IPS-18a (cell line): ENCODE results near the gene EBF4.
"Not testable (repeated sequence)": the region's sequence is repeated elsewhere in the genome, so short reads cannot be mapped to it uniquely, and the experiment has no call there.

ENCODE experiments used
- H3K27ac ChIP-seq: one replicate; pipeline ENCODE4 v1.5.1; 2013; ENCODE audit warnings: low read length
- H3K27me3 ChIP-seq: one replicate; pipeline ENCODE4 v1.6.1; 2013; ENCODE audit warnings: mild to moderate bottlenecking, low read length; ENCODE audit not compliant: control insufficient read depth, insufficient read depth
- H3K36me3 ChIP-seq: one replicate; pipeline ENCODE4 v1.6.1; 2013; ENCODE audit warnings: low read depth, low read length; ENCODE audit not compliant: control insufficient read depth
- H3K4me1 ChIP-seq: one replicate; pipeline ENCODE4 v1.6.1; 2013; ENCODE audit warnings: low read depth, low read length; ENCODE audit not compliant: control insufficient read depth
- H3K4me3 ChIP-seq: one replicate; pipeline ENCODE4 v1.5.1; 2013; ENCODE audit warnings: low read length
- H3K9ac ChIP-seq: one replicate; pipeline ENCODE4 v1.6.1; 2013; ENCODE audit warnings: mild to moderate bottlenecking, low read length, moderate library complexity
- H3K9me3 ChIP-seq: one replicate; pipeline ENCODE4 v1.6.1; 2013; ENCODE audit warnings: low read depth, low read length; ENCODE audit not compliant: control insufficient read depth

The EBF4 gene

GRCh38 chr20:2657241-2657640, 35.3 kb upstream of the EBF4 start:
- no peak overlapping the region for H3K27ac ChIP-seq
- no peak overlapping the region for H3K4me3 ChIP-seq
- no peak overlapping the region for H3K9ac ChIP-seq
- H3K36me3 ChIP-seq: peaks cover 86% of the 10 kb centered on the region
- H3K4me1 ChIP-seq: peaks cover 7% of the 10 kb centered on the region
- no peaks in the 10 kb centered on the region for H3K27me3 ChIP-seq
- H3K9me3 ChIP-seq: no peaks in the 10 kb centered on the region

GRCh38 chr20:2657674-2658073, 34.9 kb upstream of the EBF4 start:
- no peaks in the 10 kb centered on the region for H3K9me3 ChIP-seq
- H3K4me1 ChIP-seq: peaks cover 7% of the 10 kb centered on the region
- peaks cover 86% of the 10 kb centered on the region for H3K36me3 ChIP-seq
- H3K27ac ChIP-seq: no peak overlapping the region
- no peak overlapping the region for H3K4me3 ChIP-seq
- H3K9ac ChIP-seq: no peak overlapping the region
- no peaks in the 10 kb centered on the region for H3K27me3 ChIP-seq

- Histone ChIP-seq H3K27me3 (no peaks in the 10 kb centered on the region), H3K36me3 (peaks cover 80% of the 10 kb centered on the region), H3K27ac (no peak overlapping the region), H3K4me3 (no peak overlapping the region), H3K9ac (no peak overlapping the region), H3K9me3 (no peaks in the 10 kb centered on the region), H3K4me1 (peaks cover 7% of the 10 kb centered on the region)
Measured at GRCh38 chr20:2658414-2659354, 33.9 kb upstream of the EBF4 start.

- Histone ChIP-seq H3K27me3 (no peaks in the 10 kb centered on the region), H3K36me3 (peaks cover 71% of the 10 kb centered on the region), H3K4me1 (no peaks in the 10 kb centered on the region), H3K9me3 (no peaks in the 10 kb centered on the region), H3K4me3 (no peak overlapping the region), H3K27ac (no peak overlapping the region), H3K9ac (no peak overlapping the region)
Measured at GRCh38 chr20:2659547-2659946, 33.0 kb upstream of the EBF4 start.

- Histone ChIP-seq H3K36me3 (peaks cover 32% of the 10 kb centered on the region), H3K9me3 (no peaks in the 10 kb centered on the region), H3K27me3 (peaks cover 15% of the 10 kb centered on the region), H3K4me1 (no peaks in the 10 kb centered on the region), H3K9ac (peak overlapping the region; percentile 77), H3K27ac (peak overlapping the region; percentile 58), H3K4me3 (peak overlapping the region; percentile 92)
Measured at GRCh38 chr20:2663364-2663886, 29.2 kb upstream of the EBF4 start.

GRCh38 chr20:2663887-2664719, 28.5 kb upstream of the EBF4 start, which contains the start of gene IDH3B:
IDH3B (minus strand) TSS chr20:2664216; CDS start chr20:2664188, 28 bp downstream.
- Histone ChIP-seq H3K4me1 (no peaks in the 10 kb centered on the region), H3K9me3 (no peaks in the 10 kb centered on the region), H3K27me3 (peaks cover 21% of the 10 kb centered on the region), H3K9ac (peak within 1 kb of the TSS; percentile 77), H3K36me3 (peaks cover 26% of the 10 kb centered on the region), H3K4me3 (peak within 1 kb of the TSS; percentile 92), H3K27ac (peak within 1 kb of the TSS; percentile 89)

GRCh38 chr20:2671977-2672376, 20.6 kb upstream of the EBF4 start:
- no peak overlapping the region for H3K9ac ChIP-seq
- H3K4me1 ChIP-seq: no peaks in the 10 kb centered on the region
- no peaks in the 10 kb centered on the region for H3K9me3 ChIP-seq
- H3K36me3 ChIP-seq: no peaks in the 10 kb centered on the region
- H3K4me3 ChIP-seq: no peak overlapping the region
- H3K27ac ChIP-seq: no peak overlapping the region
- peaks cover 14% of the 10 kb centered on the region for H3K27me3 ChIP-seq

GRCh38 chr20:2672446-2672845, 20.1 kb upstream of the EBF4 start:
- H3K4me1 ChIP-seq: no peaks in the 10 kb centered on the region
- no peak overlapping the region for H3K9ac ChIP-seq
- H3K4me3 ChIP-seq: no peak overlapping the region
- H3K27ac ChIP-seq: no peak overlapping the region
- H3K9me3 ChIP-seq: no peaks in the 10 kb centered on the region
- H3K27me3 ChIP-seq: peaks cover 16% of the 10 kb centered on the region
- no peaks in the 10 kb centered on the region for H3K36me3 ChIP-seq

- Histone ChIP-seq H3K27me3 (peaks cover 10% of the 10 kb centered on the region), H3K27ac (no peak overlapping the region), H3K9ac (no peak overlapping the region), H3K4me1 (no peaks in the 10 kb centered on the region), H3K36me3 (no peaks in the 10 kb centered on the region), H3K9me3 (no peaks in the 10 kb centered on the region), H3K4me3 (no peak overlapping the region)
Measured at GRCh38 chr20:2673453-2673852, 19.1 kb upstream of the EBF4 start.

- H3K27ac ChIP-seq: no peak overlapping the region
- H3K9ac ChIP-seq: no peak overlapping the region
- H3K4me1 ChIP-seq: no peaks in the 10 kb centered on the region
- H3K4me3 ChIP-seq: no peak overlapping the region
- H3K36me3 ChIP-seq: no peaks in the 10 kb centered on the region
- H3K9me3 ChIP-seq: no peaks in the 10 kb centered on the region
- peaks cover 13% of the 10 kb centered on the region for H3K27me3 ChIP-seq
Measured at GRCh38 chr20:2680046-2680445, 12.5 kb upstream of the EBF4 start.

GRCh38 chr20:2682040-2682439, 10.5 kb upstream of the EBF4 start:
- peaks cover 31% of the 10 kb centered on the region for H3K27me3 ChIP-seq
- not testable (repeated sequence) for H3K9ac ChIP-seq, H3K4me1 ChIP-seq, H3K4me3 ChIP-seq, H3K9me3 ChIP-seq, H3K27ac ChIP-seq, H3K36me3 ChIP-seq
